K562 (cell line): ENCODE measurements around the gene MT1E.

Experiments used
- FOSL1 ChIP-seq: fragments of 200-800 bp; sonication (Bioruptor generic); conservative IDR thresholded peaks from 2 replicates; pipeline ENCODE4 v1.6.1; 2016; ENCODE audit warnings: missing genetic modification characterization, missing compliant biosample characterization
- ZFP1 ChIP-seq: fragments of 450-650 bp; formaldehyde crosslinking; IDR thresholded peaks from 2 replicates; pipeline ENCODE4 v1.4.0; 2020; ENCODE audit warnings: mild to moderate bottlenecking, mixed read lengths
- TF ChIP-seq, protein P1 (sequence below), 2 experiments: fragments of 450-650 bp in 1 of 2; sonication (generic) in 1 of 2; formaldehyde crosslinking; conservative IDR thresholded peaks; 2 replicates each; pipeline versions ENCODE4 v1.4.0 to v1.8.1; 2020 to 2022; ENCODE audit warnings: mild to moderate bottlenecking in 1 of 2, missing genetic modification reagents in 1 of 2

DNA sequence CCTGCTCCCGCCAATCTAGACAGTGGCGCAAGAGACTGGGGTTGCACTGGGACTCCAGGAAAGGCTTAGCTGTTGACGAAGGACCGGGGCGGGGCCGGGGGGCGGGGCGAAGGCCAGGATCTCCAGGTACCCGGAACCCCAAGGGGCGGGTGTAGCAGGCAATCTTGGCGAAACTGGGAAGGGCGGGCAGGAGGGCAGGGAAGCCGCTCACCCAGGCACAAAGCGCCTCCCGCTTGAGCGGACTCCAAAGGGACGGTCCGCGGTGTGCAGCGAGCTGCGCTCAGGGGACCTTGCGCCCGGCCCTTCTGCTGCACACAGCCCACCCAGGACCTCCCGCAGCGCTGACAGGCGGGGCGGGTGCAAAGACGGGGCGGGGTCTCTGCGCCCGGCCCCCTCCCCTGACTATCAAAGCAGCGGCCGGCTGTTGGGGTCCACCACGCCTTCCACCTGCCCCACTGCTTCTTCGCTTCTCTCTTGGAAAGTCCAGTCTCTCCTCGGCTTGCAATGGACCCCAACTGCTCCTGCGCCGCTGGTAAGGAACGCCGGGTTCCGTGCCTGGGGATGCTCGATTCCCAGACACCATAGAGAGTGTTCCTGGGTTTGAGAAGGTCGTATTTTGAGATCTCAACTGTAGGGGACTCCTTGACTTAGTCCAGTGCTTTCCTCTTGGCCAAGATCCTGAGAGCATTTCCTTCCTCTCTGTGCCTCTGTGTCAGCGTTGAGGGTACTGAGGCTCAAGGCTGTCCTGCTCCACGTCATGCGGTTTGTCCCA is 32.2 kb downstream of the MT1E start, which contains the start of gene MT1F:
- TF ChIP-seq FOSL1 (tag) (no peak), ZFP1 (no peak)
- TF ChIP-seq, protein P1, sequence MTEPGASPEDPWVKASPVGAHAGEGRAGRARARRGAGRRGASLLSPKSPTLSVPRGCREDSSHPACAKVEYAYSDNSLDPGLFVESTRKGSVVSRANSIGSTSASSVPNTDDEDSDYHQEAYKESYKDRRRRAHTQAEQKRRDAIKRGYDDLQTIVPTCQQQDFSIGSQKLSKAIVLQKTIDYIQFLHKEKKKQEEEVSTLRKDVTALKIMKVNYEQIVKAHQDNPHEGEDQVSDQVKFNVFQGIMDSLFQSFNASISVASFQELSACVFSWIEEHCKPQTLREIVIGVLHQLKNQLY (CRISPR knock-in tag; conservative IDR thresholded peaks at IDR 0.05), result no peak
